ENCODE results near the gene GORAB.

Gene GORAB

DNA sequence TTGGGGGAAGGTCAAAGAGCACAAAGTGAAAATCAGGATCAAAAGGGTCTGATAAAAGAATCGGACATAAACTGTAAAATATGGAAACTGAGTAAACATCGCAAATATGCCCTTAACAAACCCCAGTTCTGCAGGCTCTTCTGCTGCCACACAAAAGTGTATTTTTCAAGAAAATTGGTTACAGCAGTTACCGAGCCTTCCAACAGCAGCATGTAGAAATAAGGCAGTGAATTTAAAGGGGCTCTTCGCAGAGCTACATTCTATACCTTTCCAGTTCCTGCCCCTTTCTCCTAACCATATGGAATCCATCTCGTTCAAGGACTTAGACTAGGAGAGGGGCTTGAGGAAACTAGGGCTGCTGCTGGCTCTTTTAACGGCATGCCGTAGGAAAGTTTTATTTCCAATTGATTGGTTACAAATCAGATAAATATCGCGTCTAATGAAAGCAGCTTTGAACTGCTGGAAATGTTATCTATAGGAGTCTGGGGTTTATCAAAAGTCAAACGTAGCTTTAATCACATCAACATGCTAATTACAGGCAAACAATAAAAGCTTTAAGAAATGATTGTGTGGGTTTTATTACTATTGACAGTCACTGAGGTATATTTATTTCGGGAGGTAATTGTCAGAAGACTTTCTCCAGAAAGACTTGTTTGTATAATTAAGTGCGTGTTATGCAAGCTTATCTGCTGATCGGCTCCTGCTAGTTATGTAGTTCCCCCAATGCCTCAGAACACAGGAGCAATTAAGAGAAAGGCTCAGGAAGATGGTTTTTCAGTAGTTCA, 59.1 kb downstream of the GORAB start:
- no peak overlapping the region for H3K4me3 ChIP-seq (ENCODE audit: control insufficient read depth in 1 of 7, extremely low read depth in 1 of 7, insufficient read depth in 4 of 7, low read depth in 2 of 7, low read length in 6 of 7)
- WGBS (ENCODE audit: insufficient coverage), result 21% methylated on average over 7 of the region's 13 CpGs
- no peak for DNase-seq
- peaks cover 0 to 5% (median 0%) of the 10 kb centered on the region in 4 experiments for H3K4me1 ChIP-seq (ENCODE audit: control extremely low read depth in 1 of 4, control insufficient read depth in 4 of 4, insufficient read depth in 4 of 4, low read length in 3 of 4)
- H3K27me3 ChIP-seq (replicated peaks in 2 of 5; ENCODE audit: control insufficient read depth in 4 of 5, insufficient read depth in 5 of 5, low read length in 4 of 5), result peaks cover 0 to 15% (median 8%) of the 10 kb centered on the region in 5 experiments
- H3K36me3 ChIP-seq (ENCODE audit: control insufficient read depth in 4 of 4, insufficient read depth in 4 of 4, low read length in 3 of 4), result no peaks in the 10 kb centered on the region
- peaks cover 0 to 4% (median 0%) of the 10 kb centered on the region in 5 experiments for H3K9me3 ChIP-seq (ENCODE audit: control extremely low read depth in 1 of 5, control insufficient read depth in 4 of 5, insufficient read depth in 2 of 5, low read depth in 1 of 5, low read length in 4 of 5)
- ChIA-PET POLR2A (no interaction called here), CTCF (no interaction called here)
- H3K27ac ChIP-seq (ENCODE audit: insufficient read depth in 1 of 2, low read depth in 1 of 2, low read length in 2 of 2, poor library complexity in 1 of 2, severe bottlenecking in 2 of 2), result no peak overlapping the region

DNA sequence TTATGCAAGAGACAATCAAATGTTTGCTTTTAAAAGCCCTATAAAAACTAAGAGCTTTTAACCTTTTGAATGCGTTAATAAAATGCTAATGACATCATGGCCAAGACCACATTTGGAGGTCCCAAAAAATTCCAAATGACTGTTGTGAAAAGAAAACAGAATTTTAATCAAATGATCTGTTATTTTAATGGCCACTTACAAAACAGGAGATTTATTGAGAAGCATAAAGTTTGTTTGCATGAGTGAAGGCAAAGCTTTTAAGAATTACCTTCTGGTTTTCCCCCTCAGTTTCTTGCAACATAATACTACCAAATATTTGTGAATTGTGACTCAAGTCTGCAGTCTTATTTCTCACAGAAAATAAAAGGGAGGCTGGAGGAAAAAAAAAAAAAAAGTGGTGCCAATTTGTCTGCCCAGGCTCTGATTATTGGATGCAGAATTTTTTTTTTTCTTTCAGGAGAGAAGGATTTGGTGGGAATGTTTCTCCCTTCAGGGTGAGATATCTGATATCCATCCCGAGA, 60.7 kb downstream of the GORAB start:
- H3K36me3 ChIP-seq (ENCODE audit: control insufficient read depth in 4 of 4, insufficient read depth in 4 of 4, low read length in 3 of 4), result no peaks in the 10 kb centered on the region
- peaks cover 0 to 15% (median 8%) of the 10 kb centered on the region in 5 experiments for H3K27me3 ChIP-seq (replicated peaks in 2 of 5; ENCODE audit: control insufficient read depth in 4 of 5, insufficient read depth in 5 of 5, low read length in 4 of 5)
- no peak overlapping the region for H3K27ac ChIP-seq (ENCODE audit: insufficient read depth in 1 of 2, low read depth in 1 of 2, low read length in 2 of 2, poor library complexity in 1 of 2, severe bottlenecking in 2 of 2)
- peaks cover 0 to 11% (median 0%) of the 10 kb centered on the region in 5 experiments for H3K9me3 ChIP-seq (ENCODE audit: control extremely low read depth in 1 of 5, control insufficient read depth in 4 of 5, insufficient read depth in 2 of 5, low read depth in 1 of 5, low read length in 4 of 5)
- CTCF ChIA-PET, result interaction anchor here (0.8 kb wide), 1 partner anchor 155 kb away, joined by 3 read pairs; no protein-coding TSS in a partner anchor
- DNase-seq, result no peak
- WGBS (ENCODE audit: insufficient coverage), result no CpG with 5 or more reads among the region's 2 CpGs
- POLR2A ChIA-PET, result no interaction called here
- H3K4me3 ChIP-seq (ENCODE audit: control insufficient read depth in 1 of 7, extremely low read depth in 1 of 7, insufficient read depth in 4 of 7, low read depth in 2 of 7, low read length in 6 of 7), result no peak overlapping the region
- no peaks in the 10 kb centered on the region for H3K4me1 ChIP-seq (ENCODE audit: control extremely low read depth in 1 of 4, control insufficient read depth in 4 of 4, insufficient read depth in 4 of 4, low read length in 3 of 4)

DNA sequence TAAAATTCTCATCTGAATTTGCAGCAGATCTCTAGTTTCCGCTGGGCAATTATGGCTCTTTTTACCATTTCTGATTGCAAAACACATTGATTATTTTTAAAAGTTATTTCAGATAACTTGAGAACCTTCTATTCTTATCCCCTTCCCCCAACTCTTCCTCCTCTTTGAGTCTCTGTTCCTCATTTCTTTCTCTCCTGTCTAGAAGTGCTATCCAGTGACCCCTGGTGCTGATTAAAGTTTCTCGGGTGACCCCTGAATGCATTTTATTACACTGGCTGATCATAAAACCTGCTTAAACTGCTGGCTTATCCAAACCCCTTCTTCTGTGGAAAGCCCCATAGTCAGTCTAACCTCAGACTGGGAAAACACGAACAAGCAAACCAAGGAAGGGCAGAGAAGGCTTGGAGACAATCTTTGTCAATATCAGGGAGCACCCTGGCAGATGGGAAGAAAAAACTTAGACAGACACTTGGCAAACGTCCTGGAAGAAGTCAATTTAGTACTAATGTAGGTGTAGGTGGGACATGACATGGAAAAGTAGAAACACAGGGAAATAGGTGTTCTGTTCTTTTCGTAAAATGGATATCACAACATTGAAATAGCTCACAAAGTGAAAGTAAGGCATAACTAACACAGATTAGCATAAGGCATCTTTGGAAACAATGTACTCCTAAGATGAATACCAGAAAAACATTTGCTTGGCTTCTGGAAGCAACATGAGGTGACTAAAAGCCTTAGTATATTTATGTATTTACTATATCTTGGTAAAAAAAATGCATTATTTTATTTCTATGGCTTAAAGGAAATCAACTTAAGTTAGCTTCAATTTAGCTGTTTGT, 61.4 kb downstream of the GORAB start:
- 40% methylated on average over 2 of the region's 5 CpGs for WGBS (ENCODE audit: insufficient coverage)
- H3K4me3 ChIP-seq (ENCODE audit: control insufficient read depth in 1 of 7, extremely low read depth in 1 of 7, insufficient read depth in 4 of 7, low read depth in 2 of 7, low read length in 6 of 7), result no peak overlapping the region
- H3K27me3 ChIP-seq (replicated peaks in 2 of 5; ENCODE audit: control insufficient read depth in 4 of 5, insufficient read depth in 5 of 5, low read length in 4 of 5), result peaks cover 0 to 15% (median 8%) of the 10 kb centered on the region in 5 experiments
- H3K4me1 ChIP-seq (ENCODE audit: control extremely low read depth in 1 of 4, control insufficient read depth in 4 of 4, insufficient read depth in 4 of 4, low read length in 3 of 4), result no peaks in the 10 kb centered on the region
- POLR2A ChIA-PET, result no interaction called here
- H3K36me3 ChIP-seq (ENCODE audit: control insufficient read depth in 4 of 4, insufficient read depth in 4 of 4, low read length in 3 of 4), result no peaks in the 10 kb centered on the region
- CTCF ChIA-PET, result interaction anchor here (0.8 kb wide), 1 partner anchor 155 kb away, joined by 3 read pairs; no protein-coding TSS in a partner anchor
- peak in 2 of 3 donors; percentile 11 to 19 for DNase-seq
- H3K9me3 ChIP-seq (ENCODE audit: control extremely low read depth in 1 of 5, control insufficient read depth in 4 of 5, insufficient read depth in 2 of 5, low read depth in 1 of 5, low read length in 4 of 5), result peaks cover 0 to 12% (median 0%) of the 10 kb centered on the region in 5 experiments
- H3K27ac ChIP-seq (ENCODE audit: insufficient read depth in 1 of 2, low read depth in 1 of 2, low read length in 2 of 2, poor library complexity in 1 of 2, severe bottlenecking in 2 of 2), result no peak overlapping the region

DNA sequence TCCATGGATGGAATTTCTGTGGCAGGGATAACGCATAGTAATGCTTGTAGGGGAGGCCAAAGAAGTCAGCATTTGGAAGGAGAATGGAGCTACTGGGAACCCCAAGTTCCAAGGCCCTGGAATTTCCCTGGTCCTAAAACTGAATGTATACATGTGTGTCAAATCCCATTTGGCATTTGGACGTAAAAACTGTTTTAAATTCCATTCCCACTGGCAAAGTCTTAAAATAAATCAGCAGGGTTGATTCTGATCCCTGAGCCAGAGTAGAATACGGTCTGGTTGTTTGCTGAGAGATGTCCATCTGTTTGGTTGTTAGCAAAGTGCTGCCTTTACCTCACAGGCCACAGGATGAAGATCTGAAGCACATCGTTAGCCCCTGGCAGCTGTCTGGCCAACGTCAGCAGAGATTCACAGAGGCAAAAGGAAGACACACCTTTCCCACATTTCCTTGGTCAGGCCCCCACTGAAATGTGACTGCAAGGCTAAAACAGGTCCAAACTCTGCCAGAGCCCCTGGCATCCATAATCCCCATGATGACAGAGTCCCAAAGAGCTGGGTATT, 62.2 kb downstream of the GORAB start:
- Histone ChIP-seq H3K9me3 (ENCODE audit: control extremely low read depth in 1 of 5, control insufficient read depth in 4 of 5, insufficient read depth in 2 of 5, low read depth in 1 of 5, low read length in 4 of 5) (peaks cover 0 to 12% (median 0%) of the 10 kb centered on the region in 5 experiments), H3K27ac (ENCODE audit: insufficient read depth in 1 of 2, low read depth in 1 of 2, low read length in 2 of 2, poor library complexity in 1 of 2, severe bottlenecking in 2 of 2) (no peak overlapping the region), H3K4me1 (ENCODE audit: control extremely low read depth in 1 of 4, control insufficient read depth in 4 of 4, insufficient read depth in 4 of 4, low read length in 3 of 4) (no peaks in the 10 kb centered on the region), H3K4me3 (ENCODE audit: control insufficient read depth in 1 of 7, extremely low read depth in 1 of 7, insufficient read depth in 4 of 7, low read depth in 2 of 7, low read length in 6 of 7) (no peak overlapping the region), H3K36me3 (ENCODE audit: control insufficient read depth in 4 of 4, insufficient read depth in 4 of 4, low read length in 3 of 4) (no peaks in the 10 kb centered on the region), H3K27me3 (replicated peaks in 2 of 5; ENCODE audit: control insufficient read depth in 4 of 5, insufficient read depth in 5 of 5, low read length in 4 of 5) (peaks cover 0 to 15% (median 8%) of the 10 kb centered on the region in 5 experiments)
- ChIA-PET POLR2A (no interaction called here), CTCF (interaction anchor here (0.6 kb wide), 1 partner anchor 486 kb away, joined by 3 read pairs; no protein-coding TSS in a partner anchor)
- DNase-seq, result no peak
- 80% methylated on average over 4 of the region's 5 CpGs for WGBS (ENCODE audit: insufficient coverage)

DNA sequence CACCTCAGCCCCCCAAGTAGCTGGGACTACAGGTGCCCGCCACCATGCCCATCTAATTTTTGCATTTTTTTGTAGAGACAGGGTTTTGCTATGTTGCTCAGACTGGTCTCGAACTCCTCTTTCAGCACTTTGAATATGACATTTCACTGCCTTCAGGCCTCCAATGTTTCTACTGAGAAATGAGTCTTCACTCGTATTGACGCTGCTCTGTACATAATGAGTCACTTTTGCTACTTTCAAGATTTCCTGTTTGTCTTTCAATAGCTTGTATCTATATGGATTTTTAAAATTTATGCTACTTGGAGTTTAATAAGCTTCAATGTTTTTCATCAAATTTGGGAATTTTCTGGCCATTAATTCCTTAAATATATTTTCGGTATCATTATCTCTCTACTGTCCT, 64.7 kb downstream of the GORAB start:
- no peaks in the 10 kb centered on the region for H3K4me1 ChIP-seq (ENCODE audit: control extremely low read depth in 1 of 4, control insufficient read depth in 4 of 4, insufficient read depth in 4 of 4, low read length in 3 of 4)
- no peak for DNase-seq
- H3K36me3 ChIP-seq (ENCODE audit: control insufficient read depth in 4 of 4, insufficient read depth in 4 of 4, low read length in 3 of 4), result no peaks in the 10 kb centered on the region
- 95% methylated on average over 2 of the region's 5 CpGs for WGBS (ENCODE audit: insufficient coverage)
- peaks cover 0 to 5% (median 3%) of the 10 kb centered on the region in 5 experiments for H3K27me3 ChIP-seq (replicated peaks in 2 of 5; ENCODE audit: control insufficient read depth in 4 of 5, insufficient read depth in 5 of 5, low read length in 4 of 5)
- H3K9me3 ChIP-seq (ENCODE audit: control extremely low read depth in 1 of 5, control insufficient read depth in 4 of 5, insufficient read depth in 2 of 5, low read depth in 1 of 5, low read length in 4 of 5), result peaks cover 0 to 16% (median 2%) of the 10 kb centered on the region in 5 experiments
- H3K27ac ChIP-seq (ENCODE audit: insufficient read depth in 1 of 2, low read depth in 1 of 2, low read length in 2 of 2, poor library complexity in 1 of 2, severe bottlenecking in 2 of 2), result no peak overlapping the region
- no peak overlapping the region for H3K4me3 ChIP-seq (ENCODE audit: control insufficient read depth in 1 of 7, extremely low read depth in 1 of 7, insufficient read depth in 4 of 7, low read depth in 2 of 7, low read length in 6 of 7)
- ChIA-PET CTCF (no interaction called here), POLR2A (no interaction called here)

DNA sequence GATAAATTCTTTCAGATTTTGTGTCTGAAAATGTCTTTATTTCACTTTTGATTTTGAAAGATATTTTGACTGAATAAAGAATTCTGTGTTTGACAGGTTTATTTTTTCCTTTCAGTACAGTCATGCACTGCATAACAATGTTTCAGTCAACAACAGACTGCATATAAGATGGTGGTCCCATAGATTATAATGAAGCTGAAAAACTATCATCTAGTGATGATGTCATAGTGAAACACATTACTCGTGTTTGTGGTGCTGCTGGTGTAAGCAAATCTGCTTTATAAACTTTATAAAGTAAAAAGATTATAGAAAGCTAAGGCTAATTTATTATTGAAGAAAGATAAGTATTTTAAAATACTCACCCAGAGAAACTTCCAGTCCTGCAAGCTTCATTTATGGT, 66.7 kb downstream of the GORAB start:
- Histone ChIP-seq H3K4me1 (ENCODE audit: control extremely low read depth in 1 of 4, control insufficient read depth in 4 of 4, insufficient read depth in 4 of 4, low read length in 3 of 4) (no peaks in the 10 kb centered on the region), H3K9me3 (ENCODE audit: control extremely low read depth in 1 of 5, control insufficient read depth in 4 of 5, insufficient read depth in 2 of 5, low read depth in 1 of 5, low read length in 4 of 5) (peaks cover 0 to 22% (median 5%) of the 10 kb centered on the region in 5 experiments), H3K36me3 (ENCODE audit: control insufficient read depth in 4 of 4, insufficient read depth in 4 of 4, low read length in 3 of 4) (no peaks in the 10 kb centered on the region), H3K4me3 (ENCODE audit: control insufficient read depth in 1 of 7, extremely low read depth in 1 of 7, insufficient read depth in 4 of 7, low read depth in 2 of 7, low read length in 6 of 7) (no peak overlapping the region), H3K27me3 (replicated peaks in 2 of 5; ENCODE audit: control insufficient read depth in 4 of 5, insufficient read depth in 5 of 5, low read length in 4 of 5) (no peaks in the 10 kb centered on the region), H3K27ac (ENCODE audit: insufficient read depth in 1 of 2, low read depth in 1 of 2, low read length in 2 of 2, poor library complexity in 1 of 2, severe bottlenecking in 2 of 2) (no peak overlapping the region)
- no peak for DNase-seq
- CTCF ChIA-PET, result interaction anchor here (0.5 kb wide), 1 partner anchor 44 kb away, joined by 3 read pairs; no protein-coding TSS in a partner anchor
- POLR2A ChIA-PET, result no interaction called here
- WGBS (ENCODE audit: insufficient coverage), result no CpG with 5 or more reads among the region's 1 CpG

All from common myeloid progenitor, CD34-positive (primary cell).